Stimulated activated CD8-positive, alpha-beta memory T cell treated with anti-CD3 and anti-CD28 coated beads, Interleukin-4, amount 100 ng/mL, for 1 hour (primary cell): Measurements from ENCODE around the gene AP2M1.
A peak's percentile ranks its signal among the peaks of the same experiment; 100 is the strongest.
"Not testable (repeated sequence)": the region's sequence is repeated elsewhere in the genome, so short reads cannot be mapped to it uniquely, and the experiment has no call there.

Experiments used
- DNase-seq, 2 donors: peaks; one replicate each; pipeline ENCODE4 v3.0.0-alpha.2; 2020; ENCODE audit warnings: low read depth in 2 of 2, low spot score in 1 of 2

The AP2M1 gene

GRCh38 chr3:184174646-184175492 is at the start of gene AP2M1:
Gene AP2M1, plus strand, starts transcription at chr3:184174855. Its CDS starts 2,139 bp downstream, at chr3:184176994.
- DNase-seq, result peak; percentile 89 to 94

- no peak for DNase-seq
Measured at GRCh38 chr3:184126006-184126405, 48.6 kb upstream of the AP2M1 start.

DNA sequence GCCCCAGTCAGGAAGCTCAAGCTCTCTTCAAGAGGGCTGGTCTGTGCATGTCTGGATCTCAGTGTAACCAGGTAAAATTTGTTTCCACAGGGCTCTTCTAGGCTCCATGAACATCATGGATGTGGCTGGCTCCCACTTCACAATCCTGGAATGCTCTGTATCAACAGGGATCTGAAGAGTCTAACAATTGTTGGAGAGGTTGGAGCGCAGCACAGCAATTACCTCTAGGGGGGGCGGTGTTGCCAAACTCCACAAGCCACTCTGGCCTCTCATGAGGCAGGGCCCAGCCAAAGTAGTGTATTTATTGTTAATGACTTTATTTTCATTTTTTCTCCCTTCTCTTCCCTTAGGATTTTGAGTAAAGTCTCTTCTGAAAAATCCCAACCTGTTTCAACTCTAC is 45.6 kb upstream of the AP2M1 start:
- DNase-seq, result no peak

GRCh38 chr3:184132945-184133344 is 41.7 kb upstream of the AP2M1 start:
- no peak for DNase-seq

DNA sequence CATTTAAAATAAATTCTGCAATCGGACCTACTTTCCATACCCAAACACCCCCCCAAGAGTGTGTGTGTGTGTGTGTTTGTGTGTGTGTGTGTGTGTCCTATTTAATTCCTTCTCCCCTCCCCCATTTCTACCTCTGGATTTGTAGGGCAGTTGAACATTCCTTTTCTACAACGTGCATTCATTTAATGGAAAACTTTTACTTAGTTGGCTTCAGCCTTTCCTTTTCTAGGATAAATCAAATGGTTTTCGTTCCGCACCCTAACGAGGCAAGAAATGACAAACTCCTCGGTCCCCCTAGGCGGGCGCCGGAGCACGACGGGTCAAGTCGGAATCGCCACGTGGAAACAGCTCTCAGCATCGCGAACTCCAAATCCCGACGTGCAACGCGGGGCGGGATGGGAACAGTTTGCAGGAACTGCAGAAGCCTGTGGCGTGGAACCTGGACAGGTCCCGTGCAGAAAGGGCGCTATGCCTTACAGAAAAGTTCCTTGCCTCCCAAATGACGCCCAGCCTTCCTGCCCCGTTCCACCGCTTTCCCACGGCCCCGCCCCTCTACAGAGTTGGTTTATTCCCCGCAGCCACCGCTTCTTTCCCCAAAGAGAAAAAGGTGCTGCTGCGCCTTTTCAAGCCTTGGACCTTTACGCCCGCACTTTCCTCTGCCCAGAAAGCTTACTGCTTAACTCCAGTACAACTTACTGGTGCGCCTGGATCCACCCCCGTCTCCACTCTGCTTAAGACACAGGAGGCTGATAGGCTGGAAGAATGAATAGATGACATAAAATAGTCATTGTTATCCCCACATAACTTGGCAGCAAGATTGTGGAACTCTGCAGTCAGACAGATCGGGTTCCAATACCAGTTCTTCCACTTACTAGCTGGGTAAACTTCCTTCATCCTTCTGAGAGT is 40.6 kb upstream of the AP2M1 start:
- DNase-seq, result no peak

GRCh38 chr3:184134746-184135148 is 39.9 kb upstream of the AP2M1 start:
- no peak for DNase-seq

DNA sequence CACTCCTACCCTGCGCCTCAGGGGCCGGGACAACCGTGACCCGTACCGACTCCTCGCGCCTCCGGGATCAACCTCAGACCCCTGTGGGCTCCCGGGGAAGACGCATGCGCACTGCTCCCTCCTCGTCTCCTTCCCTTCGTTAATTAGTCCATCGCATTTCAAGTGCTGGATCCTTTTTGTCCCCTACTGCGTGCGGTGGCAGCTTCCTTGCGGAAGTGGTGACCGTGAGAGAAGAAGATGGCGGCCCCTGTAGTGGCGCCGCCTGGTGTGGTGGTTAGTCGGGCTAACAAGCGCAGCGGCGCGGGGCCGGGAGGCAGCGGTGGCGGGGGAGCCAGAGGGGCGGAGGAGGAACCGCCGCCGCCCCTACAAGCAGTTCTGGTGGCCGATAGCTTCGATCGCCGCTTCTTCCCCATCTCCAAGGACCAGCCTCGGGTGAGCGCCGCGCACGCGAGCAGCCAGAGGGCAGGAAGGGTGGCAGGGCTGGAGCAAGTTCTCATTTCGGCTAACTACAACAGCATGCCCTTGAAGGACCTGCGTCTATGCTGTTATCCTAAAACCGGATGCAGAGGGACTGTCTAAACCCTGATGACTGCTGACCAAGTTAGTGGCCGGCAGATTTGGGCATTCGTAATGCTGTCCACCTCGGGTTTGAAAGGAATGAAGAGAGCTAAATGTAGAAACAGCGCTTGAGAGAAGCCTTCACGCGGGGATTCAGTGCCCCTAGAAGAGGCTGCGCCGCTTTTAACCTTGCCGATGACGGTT is 39.3 kb upstream of the AP2M1 start, which contains the start of gene EIF2B5:
TSS of gene EIF2B5 (plus strand) at position 210 of the 762 bp plus-strand sequence. CDS start at position 238, 28 bp downstream.
- peak; percentile 60 to 73 for DNase-seq

- no peak for DNase-seq
Measured at GRCh38 chr3:184135911-184136260, 38.8 kb upstream of the AP2M1 start.

DNA sequence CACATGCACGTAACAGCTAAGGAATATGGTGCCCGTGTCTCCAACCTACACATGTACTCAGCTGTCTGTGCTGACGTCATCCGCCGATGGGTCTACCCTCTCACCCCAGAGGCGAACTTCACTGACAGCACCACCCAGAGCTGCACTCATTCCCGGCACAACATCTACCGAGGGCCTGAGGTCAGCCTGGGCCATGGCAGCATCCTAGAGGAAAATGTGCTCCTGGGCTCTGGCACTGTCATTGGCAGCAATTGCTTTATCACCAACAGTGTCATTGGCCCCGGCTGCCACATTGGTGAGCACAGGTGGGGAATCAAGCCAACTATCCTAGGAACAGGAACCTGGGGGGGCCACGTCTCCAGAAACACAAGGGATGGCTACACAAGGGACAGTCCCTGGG is 34.2 kb upstream of the AP2M1 start:
- DNase-seq, result no peak

DNA sequence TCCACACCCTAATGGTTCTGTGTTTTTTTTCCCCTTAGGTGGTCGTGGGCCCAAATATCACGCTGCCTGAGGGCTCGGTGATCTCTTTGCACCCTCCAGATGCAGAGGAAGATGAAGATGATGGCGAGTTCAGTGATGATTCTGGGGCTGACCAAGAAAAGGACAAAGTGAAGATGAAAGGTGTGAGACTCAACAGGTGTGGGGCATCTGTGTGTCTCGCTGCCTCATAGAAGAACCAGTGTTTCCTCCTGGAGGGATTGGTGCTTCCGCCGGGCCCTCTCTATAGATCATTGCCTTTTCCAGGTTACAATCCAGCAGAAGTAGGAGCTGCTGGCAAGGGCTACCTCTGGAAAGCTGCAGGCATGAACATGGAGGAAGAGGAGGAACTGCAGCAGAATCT is 32.5 kb upstream of the AP2M1 start:
- no peak for DNase-seq

- no peak for DNase-seq
Measured at GRCh38 chr3:184143327-184143726, 31.3 kb upstream of the AP2M1 start.

DNA sequence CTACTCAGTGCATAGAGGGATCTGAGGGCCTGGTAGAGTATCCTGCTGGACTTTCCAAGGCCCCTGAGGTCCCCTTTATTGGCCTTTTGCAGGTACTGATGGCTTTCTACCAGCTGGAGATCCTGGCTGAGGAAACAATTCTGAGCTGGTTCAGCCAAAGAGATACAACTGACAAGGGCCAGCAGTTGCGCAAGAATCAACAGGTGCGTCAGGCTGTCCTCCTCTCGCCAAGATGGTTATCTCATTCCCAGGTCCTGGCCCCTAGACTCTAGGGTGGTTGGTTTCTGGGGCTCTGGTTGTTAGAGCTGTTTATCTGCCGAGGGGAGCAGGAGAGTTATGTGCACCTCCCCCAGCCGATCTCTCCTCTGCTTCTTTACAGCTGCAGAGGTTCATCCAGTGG is 30.1 kb upstream of the AP2M1 start:
- DNase-seq, result no peak

DNA sequence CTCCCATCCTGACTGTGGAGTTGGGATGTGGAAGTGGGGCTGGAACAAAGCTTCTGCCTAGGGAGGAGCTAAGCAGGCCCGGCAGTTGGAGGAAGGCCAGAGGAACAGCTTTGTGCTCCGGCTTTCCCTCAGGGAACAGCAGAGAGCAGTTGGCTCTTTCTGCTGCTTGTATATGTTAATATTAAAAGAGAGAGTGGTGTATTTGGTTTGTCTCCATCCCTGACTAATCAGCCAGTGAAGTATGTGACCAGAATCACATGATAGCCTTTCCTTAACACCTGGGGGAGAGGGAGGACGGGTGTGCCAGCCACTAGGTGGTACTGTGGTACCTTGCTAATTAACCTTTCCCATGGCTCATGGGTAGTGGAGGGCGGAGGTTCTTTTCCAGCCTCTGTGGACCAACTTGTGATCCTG is 29.5 kb upstream of the AP2M1 start:
- no peak for DNase-seq

DNA sequence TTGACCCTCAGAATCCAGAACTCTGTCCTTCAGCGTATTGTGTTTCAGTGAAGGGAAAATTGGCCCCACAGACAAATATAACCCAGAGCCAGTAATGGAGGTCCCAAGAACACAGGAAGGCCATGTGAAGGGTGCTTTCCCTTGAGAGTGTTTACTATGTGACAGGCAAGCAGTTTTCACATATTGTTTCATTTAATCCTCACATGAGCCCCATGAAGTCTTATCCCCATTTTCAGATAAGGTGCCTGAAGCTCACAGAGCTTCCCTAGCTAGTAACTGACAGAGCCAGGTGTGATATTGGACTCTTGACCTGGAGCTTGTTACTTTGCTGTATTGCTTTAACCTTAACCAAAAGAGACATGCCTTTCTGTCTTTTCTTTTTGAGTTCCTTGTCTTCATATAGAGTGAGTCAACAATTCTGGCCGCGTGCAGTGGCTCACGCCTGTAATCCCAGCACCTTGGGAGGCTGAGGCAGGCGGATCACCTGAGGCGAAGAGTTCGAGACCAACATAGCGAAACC is 28.8 kb upstream of the AP2M1 start:
- DNase-seq, result no peak

DNA sequence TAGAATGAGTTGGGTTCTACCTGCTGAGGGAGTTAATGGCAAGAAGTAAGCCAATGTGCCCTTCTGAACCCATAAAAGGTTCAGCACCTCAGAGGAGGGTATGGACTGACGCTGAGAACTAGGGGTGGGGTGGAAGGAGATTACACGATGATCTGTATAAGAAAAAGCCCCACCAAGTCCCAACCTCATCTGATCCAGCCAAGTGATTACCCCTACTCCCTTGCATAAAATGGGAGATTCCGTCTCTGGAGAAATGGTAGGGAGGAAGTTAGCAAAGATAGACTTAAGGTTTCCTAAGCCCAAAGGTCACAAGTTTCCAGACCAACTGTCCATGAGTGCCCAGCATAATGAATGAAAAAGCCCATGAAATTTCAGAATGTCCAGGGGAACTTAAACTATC is 26.6 kb upstream of the AP2M1 start:
- no peak for DNase-seq

DNA sequence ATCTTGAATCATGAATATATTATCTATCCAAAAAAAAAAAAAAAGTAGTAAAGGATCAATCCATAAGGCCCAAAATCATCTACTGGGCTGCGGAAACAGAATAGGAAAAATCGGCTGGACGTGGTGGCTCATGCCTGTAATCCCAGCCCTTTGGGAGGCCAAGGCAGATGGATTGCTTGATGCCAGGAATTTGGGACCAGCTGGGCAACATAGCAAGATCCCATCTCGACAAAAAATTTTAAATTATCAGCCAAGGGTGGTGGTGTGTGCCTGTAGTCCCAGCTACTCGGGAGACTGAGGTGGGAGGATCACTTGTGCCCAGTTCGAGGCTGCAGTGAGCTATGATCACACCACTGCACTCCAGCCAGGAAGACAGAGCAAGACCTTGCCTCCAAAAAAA is 25.5 kb upstream of the AP2M1 start:
- no peak for DNase-seq

DNA sequence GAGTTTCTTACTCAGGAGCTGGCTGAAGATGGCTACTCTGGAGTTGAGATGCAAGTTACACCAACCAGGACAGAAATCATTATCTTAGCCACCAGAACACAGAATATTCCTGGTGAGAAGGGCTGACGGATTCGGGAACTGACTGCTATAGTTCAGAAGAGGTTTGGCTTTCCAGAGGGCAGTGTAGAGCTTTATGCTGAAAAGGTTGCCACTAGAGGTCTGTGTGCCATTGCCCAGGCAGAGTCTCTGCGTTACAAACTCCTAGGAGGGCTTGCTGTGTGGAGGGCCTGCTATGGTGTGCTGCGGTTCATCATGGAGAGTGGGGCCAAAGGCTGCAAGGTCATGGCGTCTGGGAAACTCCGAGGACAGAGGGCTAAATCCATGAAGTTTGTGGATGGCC is 24.9 kb upstream of the AP2M1 start:
- DNase-seq, result not testable (repeated sequence)

DNA sequence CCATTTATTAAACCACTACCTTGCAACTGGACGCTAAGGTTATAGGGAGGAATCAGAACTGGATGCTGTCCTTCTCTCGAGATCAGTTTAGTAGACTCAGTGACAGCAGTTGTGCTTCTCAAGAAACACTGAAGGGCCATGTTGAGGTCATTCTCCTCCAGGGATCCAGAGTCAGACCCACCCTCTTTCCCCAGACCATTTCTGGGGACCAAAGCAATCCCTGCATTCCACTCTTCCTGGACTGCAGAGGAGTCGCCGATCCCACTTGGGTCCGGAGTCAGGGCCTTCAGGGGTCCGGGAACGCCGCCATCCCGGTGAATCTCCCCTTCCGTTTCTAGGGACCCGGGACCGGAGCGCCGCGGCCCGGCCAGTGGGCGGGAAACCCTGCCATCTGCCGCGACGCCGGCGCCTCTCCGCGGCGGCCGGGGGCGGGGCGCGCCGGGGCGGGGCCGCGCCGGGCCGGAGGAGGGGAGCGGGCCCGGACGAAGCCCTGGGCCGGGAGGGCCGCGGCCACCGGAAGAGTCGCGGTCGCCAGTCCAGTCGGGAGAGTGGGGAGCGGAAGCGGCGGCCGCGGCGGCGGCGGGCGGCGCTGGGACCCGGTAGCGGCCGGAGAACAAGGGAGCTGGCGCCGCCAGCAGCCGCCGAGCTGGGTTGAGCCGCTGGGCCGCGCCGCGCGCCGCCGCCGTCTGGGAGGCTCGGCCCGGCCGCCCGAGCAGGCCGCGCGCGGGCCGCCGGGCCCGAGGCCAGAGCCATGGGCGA is 19.6 kb upstream of the AP2M1 start, which contains the start of gene DVL3:
TSS of gene DVL3 (plus strand) at position 493 of the 759 bp plus-strand sequence. CDS start at position 752, 259 bp downstream.
- DNase-seq, result no peak

DNA sequence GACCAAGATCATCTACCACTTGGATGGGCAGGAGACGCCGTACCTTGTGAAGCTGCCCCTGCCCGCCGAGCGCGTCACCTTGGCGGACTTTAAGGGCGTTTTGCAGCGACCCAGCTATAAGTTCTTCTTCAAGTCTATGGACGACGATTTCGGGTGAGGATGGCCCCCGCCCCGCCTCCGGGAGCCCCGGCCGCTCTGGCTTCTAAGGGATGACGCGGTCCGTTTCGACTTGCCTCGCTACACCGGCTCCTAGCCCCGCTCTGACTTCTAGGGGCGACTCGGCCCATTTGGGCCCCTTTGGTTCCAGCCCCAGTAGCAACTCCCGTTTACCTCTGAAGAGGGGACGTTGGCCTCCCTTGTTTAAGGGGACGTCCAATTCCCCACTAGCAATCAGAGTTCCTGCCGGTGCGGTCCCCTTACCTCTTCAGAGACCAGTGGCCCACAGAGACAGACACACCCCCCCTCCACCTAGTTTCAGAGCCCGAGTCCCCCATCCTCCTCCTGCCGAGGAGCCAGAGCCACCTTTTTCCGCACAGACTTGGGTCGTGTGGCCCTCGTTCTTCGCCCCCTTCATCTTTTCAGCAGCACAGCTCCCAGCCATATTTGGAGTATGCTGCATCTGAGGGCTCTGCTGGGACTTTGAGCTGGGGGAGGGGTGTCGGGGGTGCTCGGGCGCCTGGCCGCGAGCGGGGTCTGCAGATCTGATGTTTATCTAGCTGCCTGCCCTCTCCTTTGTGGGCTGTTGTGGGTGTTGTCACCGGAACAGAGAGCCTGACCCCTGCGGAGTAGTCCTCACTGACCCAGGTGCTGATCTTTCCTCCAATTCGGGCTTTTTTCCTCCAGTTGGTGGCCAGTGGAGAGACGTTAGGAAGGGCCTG is 18.8 kb upstream of the AP2M1 start:
- DNase-seq, result no peak
